GM23338 (cell line): ENCODE measurements around the gene FOXP1.

Source experiments
- CREB1 ChIP-seq: fragments of 250-450 bp; sonication (Bioruptor Pico); IDR thresholded peaks from 2 replicates; pipeline ENCODE4 v1.5.0; 2020; ENCODE audit warnings: low read depth, mild to moderate bottlenecking, moderate library complexity
- EZH2 ChIP-seq: fragments of 200-600 bp; sonication (generic); IDR thresholded peaks from one replicate; pipeline ENCODE4 v1.8.0; 2017; ENCODE audit warnings: antibody characterized with exemption, mild to moderate bottlenecking, low read depth; ENCODE audit not compliant: unreplicated experiment
- JUNB ChIP-seq: IDR thresholded peaks from one replicate; pipeline ENCODE4 v1.6.1; 2016; ENCODE audit warnings: antibody characterized with exemption; ENCODE audit not compliant: unreplicated experiment
- POLR2AphosphoS5 ChIP-seq: IDR thresholded peaks from 2 replicates; pipeline ENCODE4 v1.6.1; 2016; ENCODE audit warnings: antibody characterized with exemption, low read depth
- STAT1 ChIP-seq: IDR thresholded peaks from one replicate; pipeline ENCODE4 v1.6.1; 2016; ENCODE audit warnings: antibody characterized with exemption; ENCODE audit not compliant: unreplicated experiment
- ZNF114 ChIP-seq: fragments of 250-450 bp; sonication (Bioruptor Pico); IDR thresholded peaks from 2 replicates; pipeline ENCODE4 v1.5.0; 2020; ENCODE audit warnings: mild to moderate bottlenecking, moderate library complexity
- TF ChIP-seq, protein P1 (sequence below), 2 experiments: fragments of 200-600 bp in 1 of 2; sonication (generic) in 1 of 2; conservative IDR thresholded peaks; 2 replicates each; pipeline versions ENCODE4 v1.5.1 to v1.6.1; 2016 to 2017; ENCODE audit warnings: antibody characterized with exemption in 2 of 2, low read depth in 2 of 2, mild to moderate bottlenecking in 2 of 2, moderate library complexity in 1 of 2
- TF ChIP-seq, protein P2 (sequence below): IDR thresholded peaks from one replicate; pipeline ENCODE4 v1.6.1; 2018; ENCODE audit warnings: antibody characterized with exemption; ENCODE audit not compliant: unreplicated experiment

DNA sequence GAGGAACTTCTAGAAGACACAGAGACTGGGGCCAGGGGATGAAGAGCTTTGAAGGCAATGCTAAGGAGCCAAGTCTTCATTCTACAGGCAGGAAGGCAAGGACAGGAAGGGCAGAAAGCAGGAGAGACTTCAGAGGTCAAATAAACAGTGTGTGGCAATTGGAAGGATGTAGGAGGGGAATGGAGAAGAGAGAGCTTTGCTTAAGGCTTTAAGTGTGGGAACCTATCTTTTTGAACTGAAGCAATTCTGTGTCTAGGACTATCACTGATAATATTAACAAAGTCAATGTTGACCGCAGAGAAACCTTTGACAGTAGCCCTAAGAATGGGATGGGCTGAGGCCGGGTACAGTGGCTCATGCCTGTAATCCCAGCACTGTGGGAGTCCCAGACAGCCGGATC lies 325.0 kb downstream of the FOXP1 start:
- TF ChIP-seq, protein P1, sequence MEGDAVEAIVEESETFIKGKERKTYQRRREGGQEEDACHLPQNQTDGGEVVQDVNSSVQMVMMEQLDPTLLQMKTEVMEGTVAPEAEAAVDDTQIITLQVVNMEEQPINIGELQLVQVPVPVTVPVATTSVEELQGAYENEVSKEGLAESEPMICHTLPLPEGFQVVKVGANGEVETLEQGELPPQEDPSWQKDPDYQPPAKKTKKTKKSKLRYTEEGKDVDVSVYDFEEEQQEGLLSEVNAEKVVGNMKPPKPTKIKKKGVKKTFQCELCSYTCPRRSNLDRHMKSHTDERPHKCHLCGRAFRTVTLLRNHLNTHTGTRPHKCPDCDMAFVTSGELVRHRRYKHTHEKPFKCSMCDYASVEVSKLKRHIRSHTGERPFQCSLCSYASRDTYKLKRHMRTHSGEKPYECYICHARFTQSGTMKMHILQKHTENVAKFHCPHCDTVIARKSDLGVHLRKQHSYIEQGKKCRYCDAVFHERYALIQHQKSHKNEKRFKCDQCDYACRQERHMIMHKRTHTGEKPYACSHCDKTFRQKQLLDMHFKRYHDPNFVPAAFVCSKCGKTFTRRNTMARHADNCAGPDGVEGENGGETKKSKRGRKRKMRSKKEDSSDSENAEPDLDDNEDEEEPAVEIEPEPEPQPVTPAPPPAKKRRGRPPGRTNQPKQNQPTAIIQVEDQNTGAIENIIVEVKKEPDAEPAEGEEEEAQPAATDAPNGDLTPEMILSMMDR (conservative IDR thresholded peaks at IDR 0.05; ENCODE audit: low read depth in 2 of 2), result no peak
- TF ChIP-seq POLR2AphosphoS5 (no peak), STAT1 (no peak), EZH2 (no peak), CREB1 (CRISPR knock-in tag) (no peak), ZNF114 (CRISPR knock-in tag) (no peak), JUNB (no peak)
- TF ChIP-seq, protein P2, sequence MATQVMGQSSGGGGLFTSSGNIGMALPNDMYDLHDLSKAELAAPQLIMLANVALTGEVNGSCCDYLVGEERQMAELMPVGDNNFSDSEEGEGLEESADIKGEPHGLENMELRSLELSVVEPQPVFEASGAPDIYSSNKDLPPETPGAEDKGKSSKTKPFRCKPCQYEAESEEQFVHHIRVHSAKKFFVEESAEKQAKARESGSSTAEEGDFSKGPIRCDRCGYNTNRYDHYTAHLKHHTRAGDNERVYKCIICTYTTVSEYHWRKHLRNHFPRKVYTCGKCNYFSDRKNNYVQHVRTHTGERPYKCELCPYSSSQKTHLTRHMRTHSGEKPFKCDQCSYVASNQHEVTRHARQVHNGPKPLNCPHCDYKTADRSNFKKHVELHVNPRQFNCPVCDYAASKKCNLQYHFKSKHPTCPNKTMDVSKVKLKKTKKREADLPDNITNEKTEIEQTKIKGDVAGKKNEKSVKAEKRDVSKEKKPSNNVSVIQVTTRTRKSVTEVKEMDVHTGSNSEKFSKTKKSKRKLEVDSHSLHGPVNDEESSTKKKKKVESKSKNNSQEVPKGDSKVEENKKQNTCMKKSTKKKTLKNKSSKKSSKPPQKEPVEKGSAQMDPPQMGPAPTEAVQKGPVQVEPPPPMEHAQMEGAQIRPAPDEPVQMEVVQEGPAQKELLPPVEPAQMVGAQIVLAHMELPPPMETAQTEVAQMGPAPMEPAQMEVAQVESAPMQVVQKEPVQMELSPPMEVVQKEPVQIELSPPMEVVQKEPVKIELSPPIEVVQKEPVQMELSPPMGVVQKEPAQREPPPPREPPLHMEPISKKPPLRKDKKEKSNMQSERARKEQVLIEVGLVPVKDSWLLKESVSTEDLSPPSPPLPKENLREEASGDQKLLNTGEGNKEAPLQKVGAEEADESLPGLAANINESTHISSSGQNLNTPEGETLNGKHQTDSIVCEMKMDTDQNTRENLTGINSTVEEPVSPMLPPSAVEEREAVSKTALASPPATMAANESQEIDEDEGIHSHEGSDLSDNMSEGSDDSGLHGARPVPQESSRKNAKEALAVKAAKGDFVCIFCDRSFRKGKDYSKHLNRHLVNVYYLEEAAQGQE, result no peak
